ENCODE measurements around the gene METTL27. TPM values are rescaled to one million over a fixed set of nuclear protein-coding genes. Genes with fewer than 3 reads are reported as not detected.
"Not testable (repeated sequence)": the region's sequence is repeated elsewhere in the genome, so short reads cannot be mapped to it uniquely, and the experiment has no call there.

METTL27 gene
- total and polyA plus RNA-seq, 4 donors = 1.0 to 1.7 (median 1.6) TPM

DNA sequence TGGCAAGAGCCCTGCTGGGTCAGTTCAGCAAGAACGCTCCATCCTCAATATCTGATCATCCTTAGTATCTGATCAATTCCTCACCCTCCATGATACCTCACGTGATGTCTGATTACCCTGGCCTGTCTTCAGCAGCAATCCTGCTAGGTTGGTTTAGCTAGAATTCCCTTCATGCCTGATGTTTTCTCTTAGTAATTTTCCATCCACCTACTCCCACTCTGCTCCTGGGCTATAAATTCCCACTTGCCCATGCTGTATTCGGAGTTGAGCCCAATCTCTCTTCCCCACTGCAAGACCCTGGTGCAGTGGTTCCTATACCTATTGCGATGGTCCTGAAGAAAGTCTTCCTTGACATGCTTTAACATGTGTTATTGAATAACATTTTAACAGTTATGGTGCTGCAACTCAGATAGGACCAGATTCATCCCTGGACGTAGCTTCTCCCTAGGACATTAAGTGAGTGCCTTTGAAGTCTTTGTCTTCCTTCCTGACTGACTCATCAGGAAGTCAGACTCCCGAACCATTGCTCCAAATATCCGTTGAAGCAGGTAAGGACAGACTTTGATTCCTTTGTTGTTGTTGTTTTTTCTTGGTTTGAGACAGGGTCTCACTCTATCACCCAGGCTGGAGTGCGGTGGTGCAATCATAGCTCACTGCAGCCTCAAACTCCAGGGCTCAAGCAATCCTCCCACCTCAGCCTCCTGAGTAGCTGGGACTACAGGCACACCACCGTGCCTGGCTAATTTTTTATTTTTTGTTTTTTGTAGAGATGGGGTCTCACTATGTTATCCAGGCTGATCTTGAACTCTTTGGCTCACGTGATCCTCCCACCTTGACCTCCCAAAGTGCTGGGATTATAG lies 42.8 kb downstream of the METTL27 start:
- no peak overlapping the region for H3K4me3 ChIP-seq (ENCODE audit: low read depth in 1 of 3, low read length in 3 of 3)
- H3K9ac ChIP-seq (ENCODE audit: low read depth in 1 of 2, low read length in 2 of 2) = no peak overlapping the region
- no peaks in the 10 kb centered on the region for H3K4me1 ChIP-seq (ENCODE audit: control insufficient read depth in 4 of 4, insufficient read depth in 4 of 4, low read length in 3 of 4)
- DNase-seq (ENCODE audit: low spot score) = no peak
- 82% methylated on average over 10 of the region's 10 CpGs for WGBS
- no peaks in the 10 kb centered on the region for H3K36me3 ChIP-seq (ENCODE audit: control insufficient read depth in 4 of 4, insufficient read depth in 3 of 4, low read depth in 1 of 4, low read length in 3 of 4)
- no peaks in the 10 kb centered on the region for H3K9me3 ChIP-seq (ENCODE audit: control insufficient read depth in 4 of 4, low read length in 3 of 4)
- TF ChIP-seq EGR1 (IDR thresholded peaks at IDR 0.05; ENCODE audit: low read depth in 2 of 2) = no peak
- no peak for TF ChIP-seq FOXA1 (IDR thresholded peaks at IDR 0.05)
- TF ChIP-seq JUND (IDR thresholded peaks at IDR 0.05) = no peak
- TF ChIP-seq RAD21 (IDR thresholded peaks at IDR 0.05) = no peak
- TF ChIP-seq TAF1 (conservative IDR thresholded peaks at IDR 0.05) = no peak
- TF ChIP-seq, protein P1, sequence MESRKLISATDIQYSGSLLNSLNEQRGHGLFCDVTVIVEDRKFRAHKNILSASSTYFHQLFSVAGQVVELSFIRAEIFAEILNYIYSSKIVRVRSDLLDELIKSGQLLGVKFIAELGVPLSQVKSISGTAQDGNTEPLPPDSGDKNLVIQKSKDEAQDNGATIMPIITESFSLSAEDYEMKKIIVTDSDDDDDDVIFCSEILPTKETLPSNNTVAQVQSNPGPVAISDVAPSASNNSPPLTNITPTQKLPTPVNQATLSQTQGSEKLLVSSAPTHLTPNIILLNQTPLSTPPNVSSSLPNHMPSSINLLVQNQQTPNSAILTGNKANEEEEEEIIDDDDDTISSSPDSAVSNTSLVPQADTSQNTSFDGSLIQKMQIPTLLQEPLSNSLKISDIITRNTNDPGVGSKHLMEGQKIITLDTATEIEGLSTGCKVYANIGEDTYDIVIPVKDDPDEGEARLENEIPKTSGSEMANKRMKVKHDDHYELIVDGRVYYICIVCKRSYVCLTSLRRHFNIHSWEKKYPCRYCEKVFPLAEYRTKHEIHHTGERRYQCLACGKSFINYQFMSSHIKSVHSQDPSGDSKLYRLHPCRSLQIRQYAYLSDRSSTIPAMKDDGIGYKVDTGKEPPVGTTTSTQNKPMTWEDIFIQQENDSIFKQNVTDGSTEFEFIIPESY (IDR thresholded peaks at IDR 0.05) = no peak
- no peak for TF ChIP-seq FOXA2 (IDR thresholded peaks at IDR 0.05)
- no peak for TF ChIP-seq GABPA (IDR thresholded peaks at IDR 0.05 in 1 of 2, conservative IDR thresholded peaks at IDR 0.05 in 1 of 2)
- TF ChIP-seq, protein P2, sequence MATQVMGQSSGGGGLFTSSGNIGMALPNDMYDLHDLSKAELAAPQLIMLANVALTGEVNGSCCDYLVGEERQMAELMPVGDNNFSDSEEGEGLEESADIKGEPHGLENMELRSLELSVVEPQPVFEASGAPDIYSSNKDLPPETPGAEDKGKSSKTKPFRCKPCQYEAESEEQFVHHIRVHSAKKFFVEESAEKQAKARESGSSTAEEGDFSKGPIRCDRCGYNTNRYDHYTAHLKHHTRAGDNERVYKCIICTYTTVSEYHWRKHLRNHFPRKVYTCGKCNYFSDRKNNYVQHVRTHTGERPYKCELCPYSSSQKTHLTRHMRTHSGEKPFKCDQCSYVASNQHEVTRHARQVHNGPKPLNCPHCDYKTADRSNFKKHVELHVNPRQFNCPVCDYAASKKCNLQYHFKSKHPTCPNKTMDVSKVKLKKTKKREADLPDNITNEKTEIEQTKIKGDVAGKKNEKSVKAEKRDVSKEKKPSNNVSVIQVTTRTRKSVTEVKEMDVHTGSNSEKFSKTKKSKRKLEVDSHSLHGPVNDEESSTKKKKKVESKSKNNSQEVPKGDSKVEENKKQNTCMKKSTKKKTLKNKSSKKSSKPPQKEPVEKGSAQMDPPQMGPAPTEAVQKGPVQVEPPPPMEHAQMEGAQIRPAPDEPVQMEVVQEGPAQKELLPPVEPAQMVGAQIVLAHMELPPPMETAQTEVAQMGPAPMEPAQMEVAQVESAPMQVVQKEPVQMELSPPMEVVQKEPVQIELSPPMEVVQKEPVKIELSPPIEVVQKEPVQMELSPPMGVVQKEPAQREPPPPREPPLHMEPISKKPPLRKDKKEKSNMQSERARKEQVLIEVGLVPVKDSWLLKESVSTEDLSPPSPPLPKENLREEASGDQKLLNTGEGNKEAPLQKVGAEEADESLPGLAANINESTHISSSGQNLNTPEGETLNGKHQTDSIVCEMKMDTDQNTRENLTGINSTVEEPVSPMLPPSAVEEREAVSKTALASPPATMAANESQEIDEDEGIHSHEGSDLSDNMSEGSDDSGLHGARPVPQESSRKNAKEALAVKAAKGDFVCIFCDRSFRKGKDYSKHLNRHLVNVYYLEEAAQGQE (IDR thresholded peaks at IDR 0.05) = no peak
- no peak overlapping the region for H3K27ac ChIP-seq (ENCODE audit: low read depth in 1 of 2, low read length in 2 of 2)
- no peaks in the 10 kb centered on the region for H3K27me3 ChIP-seq (ENCODE audit: control insufficient read depth in 4 of 4, insufficient read depth in 4 of 4, low read length in 3 of 4)

DNA sequence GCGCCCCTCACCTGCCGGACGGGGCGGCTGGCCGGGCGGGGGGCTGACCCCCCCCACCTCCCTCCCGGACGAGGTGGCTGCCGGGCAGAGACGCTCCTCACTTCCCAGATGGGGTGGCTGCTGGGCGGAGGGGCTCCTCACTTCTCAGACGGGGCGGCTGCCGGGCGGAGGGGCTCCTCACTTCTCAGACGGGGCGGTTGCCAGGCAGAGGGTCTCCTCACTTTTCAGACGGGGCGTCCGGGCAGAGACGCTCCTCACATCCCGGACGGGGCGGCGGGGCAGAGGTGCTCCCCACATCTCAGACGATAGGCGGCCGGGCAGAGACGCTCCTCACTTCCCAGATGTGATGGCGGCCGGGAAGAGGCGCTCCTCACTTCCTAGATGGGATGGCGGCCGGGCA lies 45.1 kb downstream of the METTL27 start:
- WGBS = 96% methylated on average over 28 of the region's 34 CpGs
- not testable (repeated sequence) for H3K9me3 ChIP-seq (ENCODE audit: control insufficient read depth in 4 of 4, low read length in 3 of 4); H3K27me3 ChIP-seq (ENCODE audit: control insufficient read depth in 4 of 4, insufficient read depth in 4 of 4, low read length in 3 of 4); H3K27ac ChIP-seq (ENCODE audit: low read depth in 1 of 2, low read length in 2 of 2); H3K4me3 ChIP-seq (ENCODE audit: low read depth in 1 of 3, low read length in 3 of 3); H3K36me3 ChIP-seq (ENCODE audit: control insufficient read depth in 4 of 4, insufficient read depth in 3 of 4, low read depth in 1 of 4, low read length in 3 of 4); H3K4me1 ChIP-seq (ENCODE audit: control insufficient read depth in 4 of 4, insufficient read depth in 4 of 4, low read length in 3 of 4); H3K9ac ChIP-seq (ENCODE audit: low read depth in 1 of 2, low read length in 2 of 2); DNase-seq (ENCODE audit: low spot score)

DNA sequence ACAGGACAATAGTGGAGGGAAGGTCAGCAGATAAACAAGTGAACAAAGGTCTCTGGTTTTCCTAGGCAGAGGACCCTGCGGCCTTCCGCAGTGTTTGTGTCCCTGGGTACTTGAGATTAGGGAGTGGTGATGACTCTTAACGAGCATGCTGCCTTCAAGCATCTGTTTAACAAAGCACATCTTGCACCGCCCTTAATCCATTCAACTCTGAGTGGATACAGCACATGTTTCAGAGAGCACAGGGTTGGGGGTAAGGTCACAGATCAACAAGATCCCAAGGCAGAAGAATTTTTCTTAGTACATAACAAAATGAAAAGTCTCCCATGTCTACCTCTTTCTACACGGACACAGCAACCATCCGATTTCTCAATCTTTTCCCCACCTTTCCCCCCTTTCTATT lies 45.7 kb downstream of the METTL27 start:
- not testable (repeated sequence) for H3K4me3 ChIP-seq (ENCODE audit: low read depth in 1 of 3, low read length in 3 of 3); H3K9ac ChIP-seq (ENCODE audit: low read depth in 1 of 2, low read length in 2 of 2); H3K4me1 ChIP-seq (ENCODE audit: control insufficient read depth in 4 of 4, insufficient read depth in 4 of 4, low read length in 3 of 4); DNase-seq (ENCODE audit: low spot score); H3K27me3 ChIP-seq (ENCODE audit: control insufficient read depth in 4 of 4, insufficient read depth in 4 of 4, low read length in 3 of 4); H3K9me3 ChIP-seq (ENCODE audit: control insufficient read depth in 4 of 4, low read length in 3 of 4); H3K36me3 ChIP-seq (ENCODE audit: control insufficient read depth in 4 of 4, insufficient read depth in 3 of 4, low read depth in 1 of 4, low read length in 3 of 4); H3K27ac ChIP-seq (ENCODE audit: low read depth in 1 of 2, low read length in 2 of 2)
- WGBS = 71% methylated on average over 4 of the region's 6 CpGs

DNA sequence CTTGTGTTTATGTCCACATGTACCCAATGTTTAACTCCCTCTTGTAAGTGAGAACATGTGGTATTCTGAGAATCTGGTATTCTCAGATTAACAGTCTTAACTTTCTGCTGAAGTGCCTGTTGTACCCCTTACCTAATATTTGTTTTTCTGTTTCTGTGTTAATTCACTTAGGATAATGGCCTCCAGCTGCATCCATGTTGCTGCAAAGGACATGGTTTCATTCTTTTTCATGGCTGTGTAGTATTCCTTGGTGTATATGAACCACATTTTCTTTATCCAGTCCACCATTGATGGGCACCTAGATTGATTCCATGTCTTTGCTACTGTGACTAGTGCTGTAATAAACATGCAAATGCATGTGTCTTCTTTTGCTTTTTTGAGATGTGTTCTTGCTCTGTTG lies 47.1 kb downstream of the METTL27 start:
- H3K27me3 ChIP-seq (ENCODE audit: control insufficient read depth in 4 of 4, insufficient read depth in 4 of 4, low read length in 3 of 4); H3K9ac ChIP-seq (ENCODE audit: low read depth in 1 of 2, low read length in 2 of 2): not testable (repeated sequence)

DNA sequence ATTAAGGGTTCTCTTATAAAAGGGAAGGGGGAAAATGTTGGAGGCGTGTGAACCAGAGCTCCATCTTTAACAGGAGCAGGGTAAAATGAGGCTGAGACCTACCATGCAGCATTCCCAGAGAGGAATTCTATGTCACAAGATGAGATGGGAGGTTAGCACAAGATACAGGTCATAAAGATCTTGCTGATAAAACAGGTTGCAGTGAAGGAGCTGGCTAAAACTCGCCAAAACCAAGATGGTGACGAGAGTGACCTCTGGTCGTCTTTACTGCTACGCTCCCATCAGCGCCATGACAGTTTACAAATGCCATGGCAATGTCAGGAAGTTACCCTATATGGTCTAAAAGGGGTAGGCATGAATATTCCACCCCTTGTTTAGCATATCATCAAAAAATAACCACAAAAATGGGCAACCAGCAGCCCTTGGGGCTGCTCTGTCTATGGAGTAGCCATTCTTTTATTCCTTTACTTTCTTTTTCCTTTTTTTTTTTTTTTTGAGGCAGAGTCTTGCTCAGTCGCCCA lies 51.1 kb downstream of the METTL27 start:
- H3K27me3 ChIP-seq (ENCODE audit: control insufficient read depth in 4 of 4, insufficient read depth in 4 of 4, low read length in 3 of 4); H3K9ac ChIP-seq (ENCODE audit: low read depth in 1 of 2, low read length in 2 of 2); H3K27ac ChIP-seq (ENCODE audit: low read depth in 1 of 2, low read length in 2 of 2); H3K36me3 ChIP-seq (ENCODE audit: control insufficient read depth in 4 of 4, insufficient read depth in 3 of 4, low read depth in 1 of 4, low read length in 3 of 4); H3K4me1 ChIP-seq (ENCODE audit: control insufficient read depth in 4 of 4, insufficient read depth in 4 of 4, low read length in 3 of 4); H3K4me3 ChIP-seq (ENCODE audit: low read depth in 1 of 3, low read length in 3 of 3); H3K9me3 ChIP-seq (ENCODE audit: control insufficient read depth in 4 of 4, low read length in 3 of 4); DNase-seq (ENCODE audit: low spot score): not testable (repeated sequence)
- WGBS = 92% methylated on average over 7 of the region's 7 CpGs

More for the DNA sequence above, 47.1 kb downstream of the METTL27 start:
- H3K36me3 ChIP-seq (ENCODE audit: control insufficient read depth in 4 of 4, insufficient read depth in 3 of 4, low read depth in 1 of 4, low read length in 3 of 4); H3K27ac ChIP-seq (ENCODE audit: low read depth in 1 of 2, low read length in 2 of 2); H3K4me3 ChIP-seq (ENCODE audit: low read depth in 1 of 3, low read length in 3 of 3); H3K4me1 ChIP-seq (ENCODE audit: control insufficient read depth in 4 of 4, insufficient read depth in 4 of 4, low read length in 3 of 4); H3K9me3 ChIP-seq (ENCODE audit: control insufficient read depth in 4 of 4, low read length in 3 of 4); DNase-seq (ENCODE audit: low spot score): not testable (repeated sequence)

Data from liver (tissue), 9 donors.